Endothelial cell of umbilical vein (primary cell): Measurements from ENCODE around the gene MAML3. TPM values are rescaled to one million over a fixed set of nuclear protein-coding genes. Genes with fewer than 3 reads are reported as not detected.
A peak's percentile ranks its signal among the peaks of the same experiment; 100 is the strongest.

Experiments
- BruUV-seq: library from RNA; stranded (reverse); fragments of 400-500 nt; replicated peaks from 2 replicates; lab custom pipeline; 2021; lab: Mats Ljungman, UMichigan
- CTCF ChIA-PET: fragments of 300-600, 350-600 bp; sonication (Branson Sonifier 250); formaldehyde crosslinking; loops from one replicate; lab custom pipeline; 2021; ENCODE audit warnings: antibody characterized with exemption, inconsistent platforms; lab: Charles Lee
- POLR2A ChIA-PET: fragments of 300-600, 350-600 bp; sonication (Branson Sonifier 250); formaldehyde crosslinking; loops from one replicate; lab custom pipeline; 2021; ENCODE audit warnings: antibody characterized with exemption, inconsistent platforms; lab: Charles Lee
- DNase-seq: peaks from one replicate; pipeline ENCODE4 v3.0.0-alpha.2; 2011; ENCODE audit warnings: low read depth, low spot score
- FAIRE-seq: peaks from 2 replicates; lab custom pipeline; 2011; peaks lifted over from hg19 to GRCh38; lab: Jason Lieb, UNC
- H2AFZ ChIP-seq: 2 replicates; pipeline ENCODE4 v1.6.0; 2012; ENCODE audit warnings: low read depth, low read length, control low read depth, inconsistent platforms
- H3K27ac ChIP-seq: 2 replicates; pipeline ENCODE4 v1.5.1; 2011; ENCODE audit warnings: low read depth, mild to moderate bottlenecking, control low read depth, low read length, moderate library complexity; ENCODE audit not compliant: insufficient read depth
- H3K27me3 ChIP-seq, 2 experiments: 2 replicates each; pipeline versions ENCODE4 v1.6.0 to v1.6.1; 2011; ENCODE audit warnings: low read length in 2 of 2, mixed read lengths in 1 of 2; ENCODE audit not compliant: control insufficient read depth in 2 of 2, insufficient read depth in 2 of 2
- H3K36me3 ChIP-seq, 2 experiments: 2 replicates in 1 of 2; 3 replicates in 1 of 2; pipeline ENCODE4 v1.5.1; 2011; ENCODE audit warnings: low read length in 2 of 2, mild to moderate bottlenecking in 1 of 2, moderate library complexity in 1 of 2; ENCODE audit not compliant: control insufficient read depth in 2 of 2, insufficient read depth in 2 of 2; ENCODE audit errors: extremely low read depth in 1 of 2
- H3K4me1 ChIP-seq: 3 replicates; pipeline ENCODE4 v1.5.1; 2011; ENCODE audit warnings: mild to moderate bottlenecking, low read length; ENCODE audit not compliant: control insufficient read depth, insufficient read depth; ENCODE audit errors: extremely low read depth
- H3K4me2 ChIP-seq: 2 replicates; pipeline ENCODE4 v1.6.1; 2011; ENCODE audit warnings: low read length, control low read depth, mixed read lengths; ENCODE audit not compliant: insufficient read depth
- H3K4me3 ChIP-seq, 3 experiments: fragments of 200-600 bp in 1 of 3; sonication (generic), shearing (Covaris generic) in 1 of 3; replicated peaks in 1 of 3; 2 replicates each; pipeline ENCODE4 v1.5.1; 2011 to 2016; ENCODE audit warnings: control low read depth in 3 of 3, low read length in 3 of 3, mild to moderate bottlenecking in 2 of 3, inconsistent platforms in 1 of 3, low read depth in 1 of 3, moderate library complexity in 1 of 3; ENCODE audit not compliant: insufficient read depth in 1 of 3
- H3K79me2 ChIP-seq: 2 replicates; pipeline ENCODE4 v1.6.0; 2012; ENCODE audit warnings: low read length, inconsistent platforms; ENCODE audit not compliant: control insufficient read depth, insufficient read depth
- H3K9ac ChIP-seq: replicated peaks from 2 replicates; pipeline ENCODE3; 2011; ENCODE audit warnings: low read length, control low read depth; ENCODE audit not compliant: insufficient read depth; ENCODE audit errors: extremely low read depth
- H3K9me1 ChIP-seq: replicated peaks from 3 replicates; pipeline ENCODE4 v1.6.0; 2011; ENCODE audit warnings: mild to moderate bottlenecking, low read length; ENCODE audit not compliant: control insufficient read depth, insufficient read depth; ENCODE audit errors: extremely low read depth
- H3K9me3 ChIP-seq: replicated peaks from 2 replicates; pipeline ENCODE4 v1.5.1; 2012; ENCODE audit warnings: low read length, inconsistent platforms; ENCODE audit not compliant: control insufficient read depth, insufficient read depth
- H4K20me1 ChIP-seq: replicated peaks from 2 replicates; pipeline ENCODE3; 2011; ENCODE audit warnings: mild to moderate bottlenecking, low read length; ENCODE audit not compliant: control insufficient read depth, insufficient read depth; ENCODE audit errors: extremely low read depth
- CTCF ChIP-seq, 2 donors: IDR thresholded peaks; 1 replicate in 1 of 2; 2 replicates in 1 of 2; pipeline ENCODE4 v1.5.1; 2011; ENCODE audit warnings: low read length in 2 of 2, mild to moderate bottlenecking in 2 of 2, moderate library complexity in 2 of 2, control low read depth in 1 of 2, inconsistent platforms in 1 of 2, low read depth in 1 of 2; ENCODE audit not compliant: insufficient read depth in 1 of 2; ENCODE audit errors: extremely low read depth in 1 of 2
- EZH2 ChIP-seq: IDR thresholded peaks from 2 replicates; pipeline ENCODE4 v1.6.1; 2012; ENCODE audit warnings: borderline replicate concordance, low read depth, mild to moderate bottlenecking, moderate library complexity, low read length, inconsistent platforms; ENCODE audit not compliant: severe bottlenecking
- FOS ChIP-seq: IDR thresholded peaks from 2 replicates; pipeline ENCODE4 v1.6.1; 2011; ENCODE audit warnings: mild to moderate bottlenecking, low read length, moderate library complexity, borderline replicate concordance; ENCODE audit not compliant: insufficient read depth
- GATA2 ChIP-seq: IDR thresholded peaks from 2 replicates; pipeline ENCODE4 v1.7.0; 2011; ENCODE audit warnings: low read depth, mild to moderate bottlenecking, moderate library complexity, mixed read lengths, low read length; ENCODE audit not compliant: insufficient read length, insufficient read depth
- JUN ChIP-seq: IDR thresholded peaks from 2 replicates; pipeline ENCODE4 v1.6.1; 2011; ENCODE audit warnings: borderline replicate concordance, low read depth; ENCODE audit not compliant: insufficient read length, insufficient read depth
- MAX ChIP-seq: IDR thresholded peaks from 2 replicates; pipeline ENCODE4 v1.6.1; 2011; ENCODE audit not compliant: insufficient read depth, insufficient read length
- MYC ChIP-seq: IDR thresholded peaks from one replicate; pipeline ENCODE4 v1.6.1; 2011; ENCODE audit warnings: mild to moderate bottlenecking, low read depth, low read length
- POLR2A ChIP-seq: IDR thresholded peaks from 2 replicates; pipeline ENCODE4 v1.6.1; 2012; ENCODE audit warnings: low read depth, mild to moderate bottlenecking, control low read depth, low read length
- POLR2AphosphoS5 ChIP-seq: IDR thresholded peaks from 2 replicates; pipeline ENCODE4 v1.6.1; 2012; ENCODE audit warnings: low read depth, mild to moderate bottlenecking, control low read depth, low read length, moderate library complexity; ENCODE audit not compliant: insufficient read depth
- dilution Hi-C: fragments of 300-500 bp; cut with MboI; formaldehyde crosslinking; loops from one replicate; pipeline ENCODE4 v1.15.0; 2019; ENCODE audit warnings: low sequenced_read_pairs; ENCODE audit not compliant: extremely low pct_ligation_motif_present
- intact Hi-C: fragments of 100-400 bp; cut with micrococcal nuclease; formaldehyde crosslinking; loops from one replicate; pipeline ENCODE4 v1.10.0; 2022
- polyA plus RNA-seq, 4 experiments: library from polyadenylated mRNA; depleted of rRNA in 3 of 4; stranded (reverse) in 3 of 4; unstranded in 1 of 4; fragments of >200 nt; gene quantifications; 2 replicates each; pipeline versions ENCODE4 v1.2.1 to v1.2.3, GENCODE V29; 2011 to 2012; ENCODE audit warnings: missing spikeins in 1 of 4
- total RNA-seq: library from RNA; stranded (reverse); gene quantifications from 2 replicates; pipeline ENCODE4 v1.2.3, GENCODE V29; 2021

Gene MAML3
- total and polyA plus RNA-seq, 2 donors (not counting 3 experiments of a cell fraction or from before 2014, with no cell fraction given): 14.0 to 20.3 TPM

- Histone ChIP-seq H3K4me2 (no peak overlapping the region), H3K79me2 (no peaks in the 10 kb centered on the region), H3K4me1 (peaks cover 18% of the 10 kb centered on the region), H3K27me3 (no peaks in the 10 kb centered on the region), H4K20me1 (no peaks in the 10 kb centered on the region), H3K27ac (no peak overlapping the region), H3K9me3 (no peaks in the 10 kb centered on the region), H3K36me3 (no peaks in the 10 kb centered on the region), H3K4me3 (no peak overlapping the region), H3K9ac (no peak overlapping the region), H3K9me1 (no peaks in the 10 kb centered on the region), H2AFZ (no peak overlapping the region)
- ChIA-PET POLR2A (interaction anchor here (0.7 kb wide), 1 partner anchor 482 kb away, joined by 3 read pairs; no protein-coding TSS in a partner anchor), CTCF (interaction anchor here (1.4 to 2.2 kb wide), 6 partner anchors 12 to 173 kb away, joined by 3 to 7 read pairs (median 5); no protein-coding TSS in a partner anchor)
- TF ChIP-seq JUN (no peak), FOS (peak; percentile 91)
- FAIRE-seq: peak; percentile 73
- no TSS peak for BruUV-seq
- peak; percentile 65 for DNase-seq
- intact Hi-C loops: no loop called here
- dilution Hi-C loops: no loop called here
Observed at GRCh38 chr4:140186651-140187315, 32.8 kb upstream of the MAML3 start.

GRCh38 chr4:140186082-140186438 is 32.1 kb upstream of the MAML3 start:
- TF ChIP-seq POLR2AphosphoS5: no peak
- no peak for TF ChIP-seq MAX
- no peak for TF ChIP-seq FOS
- no peak for TF ChIP-seq GATA2
- TF ChIP-seq CTCF (IDR thresholded peaks at IDR 0.05; ENCODE audit: extremely low read depth in 1 of 2, insufficient read depth in 1 of 2, low read depth in 1 of 2, low read length in 2 of 2): no peak
- TF ChIP-seq JUN: no peak
- TF ChIP-seq EZH2: no peak
- TF ChIP-seq POLR2A: no peak
- no peak for TF ChIP-seq MYC
- dilution Hi-C loops (no loop called here), intact Hi-C loops (no loop called here)
- no peak overlapping the region for H3K9ac ChIP-seq
- no TSS peak for BruUV-seq
- H3K9me1 ChIP-seq: no peaks in the 10 kb centered on the region
- H2AFZ ChIP-seq: no peak overlapping the region
- no peak for DNase-seq
- peaks cover 18% of the 10 kb centered on the region for H3K4me1 ChIP-seq
- H3K36me3 ChIP-seq: no peaks in the 10 kb centered on the region
- no peak overlapping the region for H3K4me2 ChIP-seq
- POLR2A ChIA-PET: no interaction called here
- H3K4me3 ChIP-seq: no peak overlapping the region
- no peak for FAIRE-seq
- no peaks in the 10 kb centered on the region for H3K27me3 ChIP-seq
- CTCF ChIA-PET: interaction anchor here (1.4 to 2.2 kb wide), 5 partner anchors 15 to 174 kb away, joined by 3 to 7 read pairs (median 5); no protein-coding TSS in a partner anchor
- H4K20me1 ChIP-seq: no peaks in the 10 kb centered on the region
- H3K79me2 ChIP-seq: no peaks in the 10 kb centered on the region
- no peak overlapping the region for H3K27ac ChIP-seq
- no peaks in the 10 kb centered on the region for H3K9me3 ChIP-seq
